Measurements from ENCODE around the gene PHACTR1. TPM values are rescaled to one million over a fixed set of nuclear protein-coding genes. Genes with fewer than 3 reads are reported as not detected.
A peak's percentile ranks its signal among the peaks of the same experiment; 100 is the strongest.

Gene PHACTR1
- total and polyA plus RNA-seq, 9 of the 15 experiments (the other 6 are each of a cell fraction or from before 2014, with no cell fraction given): 11.5 to 32.6 (median 22.0) TPM

DNA sequence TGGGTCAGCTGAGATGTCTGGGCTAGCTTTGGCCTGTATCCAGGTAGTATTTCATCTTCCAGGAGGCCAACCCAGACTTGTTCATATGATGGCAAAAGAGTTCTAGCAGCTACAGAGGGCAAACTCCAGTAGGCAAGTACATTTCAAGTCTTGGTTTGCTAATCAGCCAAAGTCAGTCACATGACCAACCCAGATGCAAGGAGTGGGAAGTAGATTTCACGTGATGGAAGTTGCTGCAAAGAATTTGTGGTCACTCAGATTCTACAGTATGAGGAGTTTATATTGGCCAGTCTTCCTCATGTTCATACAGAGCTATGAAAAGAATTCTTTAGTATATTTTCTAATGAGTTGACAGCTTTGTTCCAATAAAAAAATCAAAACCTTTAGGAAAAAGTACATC is 101.8 kb downstream of the PHACTR1 start:
- no peaks in the 10 kb centered on the region for H3K4me1 ChIP-seq (replicated peaks in 1 of 2; ENCODE audit: control insufficient read depth in 2 of 2, insufficient read depth in 2 of 2, low read length in 2 of 2)
- no peak overlapping the region for H3K9ac ChIP-seq (ENCODE audit: insufficient read depth in 1 of 2, low read depth in 2 of 2, low read length in 2 of 2)
- H3K79me2 ChIP-seq (ENCODE audit: control insufficient read depth, insufficient read depth, low read length): no peaks in the 10 kb centered on the region
- TF ChIP-seq, protein P1, sequence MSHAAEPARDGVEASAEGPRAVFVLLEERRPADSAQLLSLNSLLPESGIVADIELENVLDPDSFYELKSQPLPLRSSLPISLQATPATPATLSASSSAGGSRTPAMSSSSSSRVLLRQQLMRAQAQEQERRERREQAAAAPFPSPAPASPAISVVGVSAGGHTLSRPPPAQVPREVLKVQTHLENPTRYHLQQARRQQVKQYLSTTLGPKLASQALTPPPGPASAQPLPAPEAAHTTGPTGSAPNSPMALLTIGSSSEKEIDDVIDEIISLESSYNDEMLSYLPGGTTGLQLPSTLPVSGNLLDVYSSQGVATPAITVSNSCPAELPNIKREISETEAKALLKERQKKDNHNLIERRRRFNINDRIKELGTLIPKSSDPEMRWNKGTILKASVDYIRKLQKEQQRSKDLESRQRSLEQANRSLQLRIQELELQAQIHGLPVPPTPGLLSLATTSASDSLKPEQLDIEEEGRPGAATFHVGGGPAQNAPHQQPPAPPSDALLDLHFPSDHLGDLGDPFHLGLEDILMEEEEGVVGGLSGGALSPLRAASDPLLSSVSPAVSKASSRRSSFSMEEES (CRISPR knock-in tag; IDR thresholded peaks at IDR 0.05): peak; percentile 82
- no peak for TF ChIP-seq ZFX (CRISPR knock-in tag; IDR thresholded peaks at IDR 0.05)
- H3K36me3 ChIP-seq (ENCODE audit: control insufficient read depth, insufficient read depth, low read length): no peaks in the 10 kb centered on the region
- no peak for ATAC-seq
- in situ Hi-C loops (cut with MboI): no loop called here
- 0% methylated on average over 1 of the region's 1 CpG for WGBS (ENCODE audit: insufficient coverage, low coverage, missing lambda C conversion rate)
- peaks cover 0 to 6% of the 10 kb centered on the region in 2 experiments; a peak in 1 of 5 replicates for H3K27me3 ChIP-seq (ENCODE audit: control insufficient read depth in 2 of 2, insufficient read depth in 2 of 2, low read length in 2 of 2)
- no peak overlapping the region for H3K4me2 ChIP-seq (ENCODE audit: insufficient read depth, low read length)
- H3K4me3 ChIP-seq: no peak overlapping the region
- CTCF ChIA-PET (ENCODE audit: low intra/inter-chr PET ratio): no interaction called here
- H2AFZ ChIP-seq (ENCODE audit: low read depth, low read length): no peak overlapping the region
- no TSS peak for BruUV-seq (replicated peaks)
- H3K9me1 ChIP-seq (ENCODE audit: control insufficient read depth, insufficient read depth, low read length): no peaks in the 10 kb centered on the region
- no peak for FAIRE-seq
- H3K27ac ChIP-seq (ENCODE audit: extremely low read depth, low read depth, low read length): no peak overlapping the region
- no peaks in the 10 kb centered on the region for H3K9me3 ChIP-seq (replicated peaks; ENCODE audit: control insufficient read depth, insufficient read depth, low read depth, low read length)
- POLR2A ChIA-PET: no interaction called here
- intact Hi-C loops (cut with micrococcal nuclease): no loop called here
- H4K20me1 ChIP-seq (replicated peaks; ENCODE audit: control insufficient read depth, insufficient read depth, low read length): no peaks in the 10 kb centered on the region
- no peak for DNase-seq (ENCODE audit: extremely low read depth in 1 of 4, low spot score in 3 of 4)

DNA sequence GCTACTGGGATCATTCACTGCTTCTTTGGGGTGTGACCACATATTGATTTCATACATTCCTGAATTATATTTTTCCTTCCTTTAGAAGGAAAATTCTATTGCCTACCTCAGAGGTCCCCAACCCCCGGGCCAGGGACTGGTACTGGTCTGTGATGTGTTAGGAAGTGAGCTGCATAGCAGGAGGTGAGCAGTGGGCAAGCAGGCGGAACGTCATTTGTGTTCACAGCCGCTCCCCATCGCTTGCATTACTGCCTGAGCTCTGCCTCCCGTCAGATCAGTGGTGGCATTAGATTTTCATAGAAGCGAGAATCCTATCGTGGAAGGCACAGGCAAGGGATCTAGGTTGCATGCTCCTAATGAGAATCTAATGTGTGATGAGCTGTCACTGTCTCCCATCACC is 107.3 kb downstream of the PHACTR1 start:
- DNase-seq (ENCODE audit: extremely low read depth in 1 of 4, low spot score in 3 of 4) (no peak), ATAC-seq (no peak), FAIRE-seq (no peak)
- intact Hi-C loops (cut with micrococcal nuclease) (no loop called here), in situ Hi-C loops (cut with MboI) (no loop called here)
- ChIA-PET POLR2A (interaction anchor here (1.1 kb wide), 1 partner anchor 117 kb away, joined by 3 read pairs; no protein-coding TSS in a partner anchor), CTCF (ENCODE audit: low intra/inter-chr PET ratio) (no interaction called here)
- H3K36me3 ChIP-seq (ENCODE audit: control insufficient read depth, insufficient read depth, low read length): no peaks in the 10 kb centered on the region
- H3K79me2 ChIP-seq (ENCODE audit: control insufficient read depth, insufficient read depth, low read length): no peaks in the 10 kb centered on the region
- H3K9me3 ChIP-seq (replicated peaks; ENCODE audit: control insufficient read depth, insufficient read depth, low read depth, low read length): no peaks in the 10 kb centered on the region
- no peak overlapping the region for H3K4me3 ChIP-seq
- H3K9me1 ChIP-seq (ENCODE audit: control insufficient read depth, insufficient read depth, low read length): no peaks in the 10 kb centered on the region
- H3K9ac ChIP-seq (ENCODE audit: insufficient read depth in 1 of 2, low read depth in 2 of 2, low read length in 2 of 2): no peak overlapping the region
- H3K27me3 ChIP-seq (ENCODE audit: control insufficient read depth in 2 of 2, insufficient read depth in 2 of 2, low read length in 2 of 2): peaks cover 0 to 6% of the 10 kb centered on the region in 2 experiments; a peak in 1 of 5 replicates
- TF ChIP-seq SRF (CRISPR knock-in tag; IDR thresholded peaks at IDR 0.05): no peak
- no peak for TF ChIP-seq ZSCAN29 (IDR thresholded peaks at IDR 0.05)
- no peaks in the 10 kb centered on the region for H3K4me1 ChIP-seq (replicated peaks in 1 of 2; ENCODE audit: control insufficient read depth in 2 of 2, insufficient read depth in 2 of 2, low read length in 2 of 2)
- no peaks in the 10 kb centered on the region for H4K20me1 ChIP-seq (replicated peaks; ENCODE audit: control insufficient read depth, insufficient read depth, low read length)
- 0% methylated on average over 8 of the region's 8 CpGs for WGBS (ENCODE audit: insufficient coverage, low coverage, missing lambda C conversion rate)
- H3K27ac ChIP-seq (ENCODE audit: extremely low read depth, low read depth, low read length): no peak overlapping the region
- H2AFZ ChIP-seq (ENCODE audit: low read depth, low read length): no peak overlapping the region
- H3K4me2 ChIP-seq (ENCODE audit: insufficient read depth, low read length): no peak overlapping the region
- no TSS peak for BruUV-seq (replicated peaks)
